Measurements from ENCODE around the gene SPATS2. TPM values are rescaled to one million over a fixed set of nuclear protein-coding genes. Genes with fewer than 3 reads are reported as not detected.

SPATS2 gene
- total and polyA plus RNA-seq, 3 donors from 2014 or later = 47.1 to 67.5 (median 65.0) TPM

GRCh38 chr12:49546481-49546880 lies 179.2 kb downstream of the SPATS2 start:
- no peaks in the 10 kb centered on the region for H3K9me3 ChIP-seq
- TF ChIP-seq, protein P1, sequence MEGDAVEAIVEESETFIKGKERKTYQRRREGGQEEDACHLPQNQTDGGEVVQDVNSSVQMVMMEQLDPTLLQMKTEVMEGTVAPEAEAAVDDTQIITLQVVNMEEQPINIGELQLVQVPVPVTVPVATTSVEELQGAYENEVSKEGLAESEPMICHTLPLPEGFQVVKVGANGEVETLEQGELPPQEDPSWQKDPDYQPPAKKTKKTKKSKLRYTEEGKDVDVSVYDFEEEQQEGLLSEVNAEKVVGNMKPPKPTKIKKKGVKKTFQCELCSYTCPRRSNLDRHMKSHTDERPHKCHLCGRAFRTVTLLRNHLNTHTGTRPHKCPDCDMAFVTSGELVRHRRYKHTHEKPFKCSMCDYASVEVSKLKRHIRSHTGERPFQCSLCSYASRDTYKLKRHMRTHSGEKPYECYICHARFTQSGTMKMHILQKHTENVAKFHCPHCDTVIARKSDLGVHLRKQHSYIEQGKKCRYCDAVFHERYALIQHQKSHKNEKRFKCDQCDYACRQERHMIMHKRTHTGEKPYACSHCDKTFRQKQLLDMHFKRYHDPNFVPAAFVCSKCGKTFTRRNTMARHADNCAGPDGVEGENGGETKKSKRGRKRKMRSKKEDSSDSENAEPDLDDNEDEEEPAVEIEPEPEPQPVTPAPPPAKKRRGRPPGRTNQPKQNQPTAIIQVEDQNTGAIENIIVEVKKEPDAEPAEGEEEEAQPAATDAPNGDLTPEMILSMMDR (IDR thresholded peaks at IDR 0.05) = no peak
- no peak for TF ChIP-seq POLR2A (IDR thresholded peaks at IDR 0.05)
- H3K36me3 ChIP-seq (ENCODE audit: low read depth, missing control alignments) = no peaks in the 10 kb centered on the region
- intact Hi-C loops (cut with DNase I; ENCODE audit: low total_unique reads) = no loop called here
- no peak overlapping the region for H3K4me3 ChIP-seq
- H3K4me1 ChIP-seq = peaks cover 4% of the 10 kb centered on the region
- no peak overlapping the region for H3K27ac ChIP-seq
- H3K27me3 ChIP-seq = no peaks in the 10 kb centered on the region
- no peak for DNase-seq
- WGBS, 2 donors = 91% methylated on average over 3 of the region's 3 CpGs; no CpG with 5 or more reads in 1 of the 2 donors

GRCh38 chr12:49547090-49547690 lies 179.9 kb downstream of the SPATS2 start:
- no peaks in the 10 kb centered on the region for H3K9me3 ChIP-seq
- TF ChIP-seq POLR2A (IDR thresholded peaks at IDR 0.05) = no peak
- TF ChIP-seq, protein P1 (IDR thresholded peaks at IDR 0.05) = no peak
- no peaks in the 10 kb centered on the region for H3K27me3 ChIP-seq
- H3K36me3 ChIP-seq (ENCODE audit: low read depth, missing control alignments) = no peaks in the 10 kb centered on the region
- DNase-seq = no peak
- intact Hi-C loops (cut with DNase I; ENCODE audit: low total_unique reads) = no loop called here
- H3K4me3 ChIP-seq = no peak overlapping the region
- WGBS, 2 donors = 82 to 97% methylated on average over 7 of the region's 7 CpGs
- no peak overlapping the region for H3K27ac ChIP-seq
- H3K4me1 ChIP-seq = peaks cover 4% of the 10 kb centered on the region

GRCh38 chr12:49548481-49548821 lies 181.2 kb downstream of the SPATS2 start:
- peaks cover 4% of the 10 kb centered on the region for H3K4me1 ChIP-seq
- no peak overlapping the region for H3K27ac ChIP-seq
- no peak overlapping the region for H3K4me3 ChIP-seq
- no peak for DNase-seq
- no peaks in the 10 kb centered on the region for H3K9me3 ChIP-seq
- H3K36me3 ChIP-seq (ENCODE audit: low read depth, missing control alignments) = no peaks in the 10 kb centered on the region
- intact Hi-C loops (cut with DNase I; ENCODE audit: low total_unique reads) = no loop called here
- TF ChIP-seq POLR2A (IDR thresholded peaks at IDR 0.05) = no peak
- TF ChIP-seq, protein P1 (IDR thresholded peaks at IDR 0.05) = no peak
- H3K27me3 ChIP-seq = no peaks in the 10 kb centered on the region
- WGBS, 2 donors = 45 to 54% methylated on average over 5 to 8 of the region's 8 CpGs

DNA sequence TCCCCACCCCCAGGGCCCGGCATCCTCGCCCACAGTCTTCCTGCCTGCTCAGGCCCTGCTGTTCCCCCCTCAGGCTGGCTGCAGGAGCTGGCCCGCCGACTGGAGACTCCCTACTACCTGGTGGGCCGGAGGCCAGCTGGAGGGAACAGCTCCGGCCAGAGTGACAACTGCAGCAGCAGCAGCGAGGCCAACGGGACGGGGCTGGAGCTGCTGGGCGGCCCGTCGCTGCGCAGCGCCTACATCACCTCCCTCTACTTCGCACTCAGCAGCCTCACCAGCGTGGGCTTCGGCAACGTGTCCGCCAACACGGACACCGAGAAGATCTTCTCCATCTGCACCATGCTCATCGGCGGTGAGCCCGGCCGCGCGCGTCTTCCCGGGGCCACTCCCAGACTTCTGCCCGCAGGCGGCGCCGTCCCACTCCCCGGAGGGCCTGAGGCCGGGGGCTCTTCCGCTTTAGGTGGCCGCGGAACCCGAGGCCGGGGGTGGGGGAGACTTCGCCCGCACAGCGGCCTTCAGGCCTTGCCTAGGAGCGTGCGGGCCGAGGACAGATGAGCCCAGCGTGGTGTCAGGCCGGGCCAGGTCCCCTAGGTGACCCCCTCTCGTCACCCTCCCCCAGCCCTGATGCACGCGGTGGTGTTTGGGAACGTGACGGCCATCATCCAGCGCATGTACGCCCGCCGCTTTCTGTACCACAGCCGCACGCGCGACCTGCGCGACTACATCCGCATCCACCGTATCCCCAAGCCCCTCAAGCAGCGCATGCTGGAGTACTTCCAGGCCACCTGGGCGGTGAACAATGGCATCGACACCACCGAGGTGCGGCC lies 181.8 kb downstream of the SPATS2 start:
- peaks cover 4% of the 10 kb centered on the region for H3K4me1 ChIP-seq
- H3K27ac ChIP-seq = no peak overlapping the region
- H3K4me3 ChIP-seq = peak overlapping the region; percentile 27 to 31
- intact Hi-C loops (cut with DNase I; ENCODE audit: low total_unique reads) = no loop called here
- H3K27me3 ChIP-seq = no peaks in the 10 kb centered on the region
- DNase-seq = peak; percentile 31
- TF ChIP-seq, protein P1 (IDR thresholded peaks at IDR 0.05) = peak in 1 of 3 experiments; percentile 20
- no peak for TF ChIP-seq POLR2A (IDR thresholded peaks at IDR 0.05)
- 0 to 17% methylated on average over 2 to 66 of the region's 70 CpGs for WGBS, 2 donors
- H3K9me3 ChIP-seq = no peaks in the 10 kb centered on the region
- no peaks in the 10 kb centered on the region for H3K36me3 ChIP-seq (ENCODE audit: low read depth, missing control alignments)

Data from testis (tissue), 3 donors.